A673 (cell line): ENCODE results near the gene SPATS2. TPM values are rescaled to one million over a fixed set of nuclear protein-coding genes. Genes with fewer than 3 reads are reported as not detected.
A peak's percentile ranks its signal among the peaks of the same experiment; 100 is the strongest.
"Not testable (repeated sequence)": the region's sequence is repeated elsewhere in the genome, so short reads cannot be mapped to it uniquely, and the experiment has no call there.

ENCODE experiments used
- Bru-seq: library from RNA; stranded (reverse); fragments of 400-500 nt; gene quantifications from one replicate; lab custom pipeline; 2021; lab: Mats Ljungman, UMichigan
- BruChase-seq, 2 experiments: library from RNA; stranded (reverse); fragments of 400-500 nt; gene quantifications; one replicate each; lab custom pipeline; 2021; lab: Mats Ljungman, UMichigan
- BruUV-seq: library from RNA; stranded (reverse); fragments of 400-500 nt; replicated peaks from 2 replicates; lab custom pipeline; 2021; lab: Mats Ljungman, UMichigan
- CTCF ChIA-PET: fragments of 300-600 bp; sonication (Branson Sonifier 250); formaldehyde crosslinking; loops from one replicate; lab custom pipeline; 2022; ENCODE audit warnings: antibody characterized with exemption; lab: Charles Lee
- POLR2A ChIA-PET: fragments of 300-600 bp; sonication (Branson Sonifier 250); formaldehyde crosslinking; loops from one replicate; lab custom pipeline; 2022; ENCODE audit warnings: antibody characterized with exemption; ENCODE audit not compliant: low non-redundant PET; lab: Charles Lee
- DNase-seq: peaks from one replicate; pipeline ENCODE4 v3.0.0-alpha.2; 2015; ENCODE audit warnings: low spot score
- H3K27ac ChIP-seq: fragments of 200-600 bp; sonication (generic); 2 replicates; pipeline ENCODE4 v1.5.1; 2016; ENCODE audit warnings: mixed run types, low read depth, mild to moderate bottlenecking, mixed read lengths, antibody characterized with exemption, low read length; ENCODE audit not compliant: poor library complexity, severe bottlenecking
- H3K27me3 ChIP-seq: fragments of 200-600 bp; sonication (generic); replicated peaks from 2 replicates; pipeline ENCODE4 v1.6.1; 2017; ENCODE audit warnings: mixed run types, low read depth, mild to moderate bottlenecking, mixed read lengths, antibody characterized with exemption, low read length; ENCODE audit not compliant: insufficient read depth, poor library complexity
- H3K36me3 ChIP-seq: fragments of 200-600 bp; sonication (generic); 2 replicates; pipeline ENCODE4 v1.6.1; 2016; ENCODE audit warnings: mixed run types, mild to moderate bottlenecking, mixed read lengths, antibody characterized with exemption, low read length; ENCODE audit not compliant: insufficient read depth, poor library complexity, severe bottlenecking
- H3K4me1 ChIP-seq: fragments of 200-600 bp; sonication (generic); 2 replicates; pipeline ENCODE4 v1.6.1; 2017; ENCODE audit warnings: mixed run types, mild to moderate bottlenecking, mixed read lengths, antibody characterized with exemption, low read length; ENCODE audit not compliant: insufficient read depth, poor library complexity, severe bottlenecking
- H3K4me3 ChIP-seq: fragments of 200-600 bp; sonication (generic); 2 replicates; pipeline ENCODE4 v1.5.1; 2016; ENCODE audit warnings: low read depth, mixed run types, mild to moderate bottlenecking, mixed read lengths, low read length; ENCODE audit not compliant: poor library complexity, severe bottlenecking
- H3K9me3 ChIP-seq: fragments of 200-600 bp; sonication (generic); 2 replicates; pipeline ENCODE4 v1.6.1; 2016; ENCODE audit warnings: mixed run types, low read depth, mild to moderate bottlenecking, mixed read lengths, antibody characterized with exemption, low read length; ENCODE audit not compliant: poor library complexity, severe bottlenecking
- CTCF ChIP-seq: fragments of 300-800, 200-600 bp; sonication (generic); conservative IDR thresholded peaks from 2 replicates; pipeline ENCODE4 v1.5.1; 2017; ENCODE audit warnings: low read depth, mild to moderate bottlenecking, antibody characterized with exemption, low read length, moderate library complexity, mixed read lengths
- EZH2 ChIP-seq: fragments of 200-600 bp; sonication (generic); IDR thresholded peaks from 2 replicates; pipeline ENCODE4 v1.6.1; 2017; ENCODE audit warnings: borderline replicate concordance, low read depth, mild to moderate bottlenecking, mixed read lengths, antibody characterized with exemption, low read length; ENCODE audit not compliant: poor library complexity, severe bottlenecking
- intact Hi-C: fragments of 100-400 bp; cut with micrococcal nuclease; formaldehyde crosslinking; loops from one replicate; pipeline ENCODE4 v1.10.0; 2022; ENCODE audit not compliant: unreplicated experiment
- long read RNA-seq: library from polyadenylated mRNA; stranded (forward); transcript quantifications from one replicate; pipeline ENCODE4 v2.0.0, GENCODE V29; 2022
- total RNA-seq: library from RNA; stranded (reverse); gene quantifications from 2 replicates; pipeline ENCODE4 v1.2.3, GENCODE V29; 2021

SPATS2 gene
- total RNA-seq: 80.5 and 82.8 TPM in 2 replicates
- Bru-seq, nascent RNA: percentile 89 among the genes with signal in this experiment
- BruChase-seq, experiment 1, labeled RNA remaining after a 2-hour chase: percentile 87 among the genes with signal in this experiment
- percentile 92 among the genes with signal in this experiment for BruChase-seq, experiment 2, labeled RNA remaining after a 6-hour chase
- long read RNA-seq, transcript SPATS2-201 (13 exons, 3,158 nt): major isoform, 92 of 237 reads
- long read RNA-seq, transcript SPATS2-222 (14 exons, 2,993 nt): minor isoform, 72 of 237 reads
- long read RNA-seq, partial matches to known transcripts: 14 of 237 reads
- long read RNA-seq, other reads (novel, unspliced or antisense): 59 of 237 reads

GRCh38 chr12:49367381-49368239, at the start of gene SPATS2:
TSS of gene SPATS2 (plus strand) at chr12:49367462. CDS start at chr12:49461013, 93,551 bp downstream.
- no peaks in the 10 kb centered on the region for H3K27me3 ChIP-seq
- no TSS peak for BruUV-seq
- H3K36me3 ChIP-seq: peaks cover 5% of the 10 kb centered on the region
- ChIA-PET POLR2A (interaction anchor here (0.6 to 0.7 kb wide), 5 partner anchors 73 to 298 kb away, joined by 3 to 10 read pairs (median 4); partner anchors contain the start of gene RHEBL1), CTCF (interaction anchor here (1.2 to 1.4 kb wide), 4 partner anchors 9 to 213 kb away, joined by 3 to 13 read pairs (median 8); no protein-coding TSS in a partner anchor)
- DNase-seq: peak; percentile 52
- H3K27ac ChIP-seq: peak within 1 kb of the TSS; percentile 97
- H3K9me3 ChIP-seq: no peaks in the 10 kb centered on the region
- peaks cover 20% of the 10 kb centered on the region for H3K4me1 ChIP-seq
- H3K4me3 ChIP-seq: peak within 1 kb of the TSS; percentile 75
- intact Hi-C loops: no loop called here
- TF ChIP-seq EZH2: no peak
- no peak for TF ChIP-seq CTCF

- Histone ChIP-seq H3K36me3 (peaks cover 12% of the 10 kb centered on the region), H3K4me1 (peaks cover 13% of the 10 kb centered on the region)
- BruUV-seq, DNase-seq, H3K9me3 ChIP-seq, H3K27me3 ChIP-seq, intact Hi-C loops, H3K27ac ChIP-seq, H3K4me3 ChIP-seq, POLR2A ChIA-PET, CTCF ChIA-PET: not testable (repeated sequence)
Observed at GRCh38 chr12:49320411-49321103, 46.7 kb upstream of the SPATS2 start.

GRCh38 chr12:49322367-49322707, 44.9 kb upstream of the SPATS2 start:
- H3K4me1 ChIP-seq: peaks cover 13% of the 10 kb centered on the region
- peak overlapping the region; percentile 86 for H3K27ac ChIP-seq
- peak overlapping the region; percentile 86 for H3K4me3 ChIP-seq
- ChIA-PET POLR2A (interaction anchor here (0.5 to 0.7 kb wide), 2 partner anchors 9 to 192 kb away, joined by 3 to 7 read pairs; no protein-coding TSS in a partner anchor), CTCF (interaction anchor here (0.5 to 2.4 kb wide), 4 partner anchors 9 to 301 kb away, joined by 3 to 12 read pairs (median 4); partner anchors contain the start of genes C1QL4 and PRPF40B)
- no peak for DNase-seq
- no peaks in the 10 kb centered on the region for H3K9me3 ChIP-seq
- TF ChIP-seq CTCF (no peak), EZH2 (no peak)
- TSS peak; percentile 89 for BruUV-seq
- no peaks in the 10 kb centered on the region for H3K27me3 ChIP-seq
- intact Hi-C loops: no loop called here
- H3K36me3 ChIP-seq: peaks cover 30% of the 10 kb centered on the region
